ENCODE measurements around the gene ALDH1A2.

DNA sequence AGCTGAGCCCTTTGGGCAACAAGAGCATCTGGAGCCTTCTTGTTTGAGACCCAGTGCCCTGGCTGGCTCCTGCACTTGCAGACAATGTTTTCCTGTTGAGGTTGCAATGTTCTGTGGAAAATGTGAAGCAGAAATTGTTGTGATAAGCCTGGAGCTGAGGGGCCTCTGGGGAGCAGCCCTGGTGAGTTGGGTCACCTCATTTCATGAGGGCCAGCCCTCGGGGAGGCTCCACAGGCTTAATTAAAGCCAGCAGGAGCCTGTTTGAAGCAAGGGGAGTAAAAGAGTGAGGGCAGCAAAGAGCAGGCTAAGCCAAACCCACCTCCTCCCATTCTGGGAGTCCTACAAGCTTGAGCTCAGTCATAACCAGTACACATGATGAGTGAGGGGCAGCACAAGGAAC, 154.3 kb downstream of the ALDH1A2 start:
- TF ChIP-seq, protein P1, sequence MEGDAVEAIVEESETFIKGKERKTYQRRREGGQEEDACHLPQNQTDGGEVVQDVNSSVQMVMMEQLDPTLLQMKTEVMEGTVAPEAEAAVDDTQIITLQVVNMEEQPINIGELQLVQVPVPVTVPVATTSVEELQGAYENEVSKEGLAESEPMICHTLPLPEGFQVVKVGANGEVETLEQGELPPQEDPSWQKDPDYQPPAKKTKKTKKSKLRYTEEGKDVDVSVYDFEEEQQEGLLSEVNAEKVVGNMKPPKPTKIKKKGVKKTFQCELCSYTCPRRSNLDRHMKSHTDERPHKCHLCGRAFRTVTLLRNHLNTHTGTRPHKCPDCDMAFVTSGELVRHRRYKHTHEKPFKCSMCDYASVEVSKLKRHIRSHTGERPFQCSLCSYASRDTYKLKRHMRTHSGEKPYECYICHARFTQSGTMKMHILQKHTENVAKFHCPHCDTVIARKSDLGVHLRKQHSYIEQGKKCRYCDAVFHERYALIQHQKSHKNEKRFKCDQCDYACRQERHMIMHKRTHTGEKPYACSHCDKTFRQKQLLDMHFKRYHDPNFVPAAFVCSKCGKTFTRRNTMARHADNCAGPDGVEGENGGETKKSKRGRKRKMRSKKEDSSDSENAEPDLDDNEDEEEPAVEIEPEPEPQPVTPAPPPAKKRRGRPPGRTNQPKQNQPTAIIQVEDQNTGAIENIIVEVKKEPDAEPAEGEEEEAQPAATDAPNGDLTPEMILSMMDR (IDR thresholded peaks at IDR 0.05): no peak
- TF ChIP-seq POLR2AphosphoS5 (IDR thresholded peaks at IDR 0.05): no peak
- no peak for TF ChIP-seq POLR2A (IDR thresholded peaks at IDR 0.05)
- no peak for TF ChIP-seq EP300 (IDR thresholded peaks at IDR 0.05)

Data from sigmoid colon (tissue), 4 donors.